C4-2B (cell line): ENCODE results near the gene UGT1A3.

Experiments
- ZFX ChIP-seq: fragments of 450-650 bp; IDR thresholded peaks from 2 replicates; pipeline ENCODE4 v1.6.1; 2017
- TF ChIP-seq, protein P1 (sequence below): fragments of 450-650 bp; conservative IDR thresholded peaks from 2 replicates; pipeline ENCODE4 v1.5.1; 2017; ENCODE audit warnings: mild to moderate bottlenecking

DNA sequence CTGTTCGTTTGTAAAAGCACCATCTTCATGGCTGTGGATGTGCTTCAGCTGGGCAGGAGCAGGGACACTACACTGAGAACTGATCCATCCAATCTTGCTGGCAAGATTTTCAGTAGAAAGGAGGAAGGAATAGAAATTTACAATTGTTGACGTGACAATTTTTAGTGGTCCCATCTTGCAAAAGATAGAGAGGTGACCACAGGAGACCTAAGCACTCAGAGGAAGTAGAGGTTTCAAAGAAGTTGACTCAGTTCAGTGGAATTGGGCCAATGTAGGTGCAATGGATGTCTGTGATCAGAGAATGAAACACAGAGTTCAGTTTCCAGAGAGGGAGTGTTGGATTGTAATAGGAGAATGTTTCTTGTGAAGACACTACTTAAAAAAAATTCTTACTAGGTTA is 14.7 kb upstream of the UGT1A3 start:
- TF ChIP-seq, protein P1, sequence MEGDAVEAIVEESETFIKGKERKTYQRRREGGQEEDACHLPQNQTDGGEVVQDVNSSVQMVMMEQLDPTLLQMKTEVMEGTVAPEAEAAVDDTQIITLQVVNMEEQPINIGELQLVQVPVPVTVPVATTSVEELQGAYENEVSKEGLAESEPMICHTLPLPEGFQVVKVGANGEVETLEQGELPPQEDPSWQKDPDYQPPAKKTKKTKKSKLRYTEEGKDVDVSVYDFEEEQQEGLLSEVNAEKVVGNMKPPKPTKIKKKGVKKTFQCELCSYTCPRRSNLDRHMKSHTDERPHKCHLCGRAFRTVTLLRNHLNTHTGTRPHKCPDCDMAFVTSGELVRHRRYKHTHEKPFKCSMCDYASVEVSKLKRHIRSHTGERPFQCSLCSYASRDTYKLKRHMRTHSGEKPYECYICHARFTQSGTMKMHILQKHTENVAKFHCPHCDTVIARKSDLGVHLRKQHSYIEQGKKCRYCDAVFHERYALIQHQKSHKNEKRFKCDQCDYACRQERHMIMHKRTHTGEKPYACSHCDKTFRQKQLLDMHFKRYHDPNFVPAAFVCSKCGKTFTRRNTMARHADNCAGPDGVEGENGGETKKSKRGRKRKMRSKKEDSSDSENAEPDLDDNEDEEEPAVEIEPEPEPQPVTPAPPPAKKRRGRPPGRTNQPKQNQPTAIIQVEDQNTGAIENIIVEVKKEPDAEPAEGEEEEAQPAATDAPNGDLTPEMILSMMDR: no peak
- TF ChIP-seq ZFX: no peak
